Stimulated activated CD4-positive, alpha-beta T cell treated with anti-CD3 and anti-CD28 coated beads, TNF-alpha, amount 100 ng/mL, for 4 hours (primary cell): Measurements from ENCODE around the gene GPR153.

ENCODE experiments used
- DNase-seq, 3 experiments: peaks; one replicate each; pipeline ENCODE4 v3.0.0-alpha.2; 2020; ENCODE audit warnings: low read depth in 3 of 3

Gene GPR153

DNA sequence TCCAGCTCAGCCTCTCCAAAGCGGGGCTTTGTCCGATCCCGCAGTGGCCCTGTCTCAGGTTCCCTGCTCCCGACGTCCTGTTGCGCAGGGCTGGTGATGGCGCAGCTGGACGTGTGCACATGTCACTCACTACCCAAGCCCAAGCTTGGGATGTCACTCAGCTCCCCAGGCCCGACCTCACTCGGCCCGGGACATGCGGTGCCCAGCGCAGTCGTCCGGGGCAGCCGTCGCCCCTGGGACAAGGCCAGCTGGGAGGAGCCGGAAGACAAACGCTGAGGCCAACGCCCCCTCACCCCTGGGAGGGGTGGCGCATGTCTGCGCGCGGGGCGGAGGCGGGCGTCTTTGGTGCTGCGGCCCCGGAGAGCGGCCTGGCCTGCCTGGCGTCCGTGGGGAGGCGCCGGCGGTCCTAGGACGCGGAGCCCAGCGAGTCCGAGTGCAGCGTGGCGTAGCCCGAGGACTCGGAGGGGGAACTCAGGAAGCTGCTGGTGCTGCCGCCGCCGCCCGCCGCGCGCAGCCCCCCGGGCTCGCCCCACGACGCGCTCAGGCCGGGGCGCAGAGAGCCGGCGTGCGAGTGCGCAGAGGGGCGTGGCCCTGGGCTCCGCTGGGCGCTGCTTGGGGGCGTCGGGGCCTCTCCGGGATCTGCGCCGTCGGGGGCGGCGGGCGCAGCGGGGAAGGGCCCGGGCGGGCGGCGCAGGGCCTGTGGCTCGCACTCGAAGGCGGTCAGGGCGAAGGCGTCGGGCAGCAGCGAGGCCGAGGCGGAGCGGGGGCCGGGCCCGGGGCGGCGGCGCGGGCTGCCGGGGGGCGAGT, 11.8 kb downstream of the GPR153 start:
- DNase-seq, result no peak

DNA sequence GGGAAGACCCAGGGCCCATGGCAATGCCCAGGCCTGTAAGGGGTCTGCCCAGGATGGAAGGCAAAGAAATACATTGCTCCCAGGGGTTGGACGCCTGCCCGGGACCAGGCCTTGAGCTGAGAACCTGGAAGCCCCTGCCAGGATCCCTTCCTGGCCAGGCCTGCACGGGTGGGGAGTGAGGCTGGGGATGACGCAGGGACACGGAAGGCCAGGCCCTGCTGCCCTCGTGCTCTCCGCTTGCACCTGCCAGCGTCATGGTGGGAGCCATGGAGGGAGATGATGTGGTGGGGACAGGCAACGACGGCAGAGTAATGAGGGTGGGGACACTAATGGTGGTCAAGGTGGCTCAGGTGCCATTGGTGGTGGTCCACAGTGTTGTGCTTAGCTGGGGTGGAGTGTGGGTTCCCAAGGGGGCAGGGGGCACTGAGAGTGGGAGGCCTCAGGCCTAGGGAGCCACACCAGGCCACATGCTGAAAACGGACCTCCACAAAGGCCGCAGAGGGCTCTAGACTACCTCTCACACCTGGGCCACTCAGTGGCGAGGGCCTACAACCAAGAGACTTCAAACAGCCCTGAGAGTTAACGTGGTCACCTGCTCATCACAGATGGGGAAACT, 12.6 kb downstream of the GPR153 start:
- no peak for DNase-seq

GRCh38 chr1:6247651-6248050, 13.2 kb downstream of the GPR153 start:
- DNase-seq, result no peak

GRCh38 chr1:6246497-6247467, 14.1 kb downstream of the GPR153 start:
- DNase-seq, result peak; percentile 67 to 73 (median 71)

GRCh38 chr1:6245869-6246496, 14.9 kb downstream of the GPR153 start:
- DNase-seq, result peak in 2 of 3 experiments; percentile 17 to 35

GRCh38 chr1:6245086-6245868, 15.6 kb downstream of the GPR153 start:
- DNase-seq, result peak; percentile 52 to 71 (median 55)

- DNase-seq, result no peak
These were observed 16.4 kb downstream of the GPR153 start for GRCh38 chr1:6244401-6245049.

GRCh38 chr1:6243993-6244392, 16.9 kb downstream of the GPR153 start, which contains the start of gene HES3:
Gene HES3, plus strand, starts transcription at chr1:6244179. Its CDS starts 187 bp downstream, at chr1:6244366.
- DNase-seq, result no peak

- DNase-seq, result no peak
These were observed 17.7 kb downstream of the GPR153 start for GRCh38 chr1:6243053-6243834.

- DNase-seq, result no peak
These were observed 18.8 kb downstream of the GPR153 start for GRCh38 chr1:6241887-6242740.

GRCh38 chr1:6241107-6241886, 19.6 kb downstream of the GPR153 start:
- DNase-seq, result no peak

DNA sequence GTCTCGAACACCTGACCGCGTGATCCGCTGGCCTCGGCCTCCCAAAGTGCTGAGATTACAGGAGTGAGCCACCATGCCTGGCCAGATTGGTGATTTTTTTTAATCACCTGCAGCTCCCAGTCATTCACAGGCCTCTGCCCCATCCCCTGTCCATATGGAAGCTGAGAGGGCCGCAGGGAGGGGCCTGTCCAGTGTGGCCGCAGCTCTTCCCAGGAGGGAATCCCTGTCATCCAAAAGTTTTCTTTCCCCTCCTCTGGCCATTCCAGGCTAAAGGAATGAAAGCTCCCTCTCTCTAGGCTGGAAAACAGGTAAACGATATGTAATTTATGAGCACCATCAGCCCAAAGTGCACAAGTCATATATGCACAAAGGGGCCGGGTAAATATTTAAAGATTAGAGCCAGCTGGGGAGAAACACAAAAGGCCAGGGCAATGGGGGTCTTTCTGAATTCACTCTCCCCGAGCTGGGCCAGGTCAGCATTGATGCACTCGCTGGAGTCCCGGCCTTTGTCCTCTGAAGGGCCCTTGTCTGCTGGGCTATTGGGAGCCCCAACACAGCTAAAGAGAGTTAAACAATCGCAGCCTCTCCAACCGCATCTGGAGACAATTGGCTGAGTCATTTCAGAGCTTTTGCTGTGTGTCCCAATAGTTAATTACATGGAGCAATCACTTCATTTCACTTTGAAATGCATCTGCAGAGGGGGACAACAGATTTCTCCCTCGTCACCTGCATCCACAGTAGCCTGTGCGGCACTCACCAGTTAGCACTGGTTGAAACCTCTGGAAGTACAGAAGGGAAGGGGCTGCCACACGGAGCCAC, 20.7 kb downstream of the GPR153 start:
- DNase-seq, result no peak

- no peak for DNase-seq
These were observed 21.6 kb downstream of the GPR153 start for GRCh38 chr1:6239213-6239752.

- no peak for DNase-seq
These were observed 23.8 kb downstream of the GPR153 start for GRCh38 chr1:6237093-6237492.

DNA sequence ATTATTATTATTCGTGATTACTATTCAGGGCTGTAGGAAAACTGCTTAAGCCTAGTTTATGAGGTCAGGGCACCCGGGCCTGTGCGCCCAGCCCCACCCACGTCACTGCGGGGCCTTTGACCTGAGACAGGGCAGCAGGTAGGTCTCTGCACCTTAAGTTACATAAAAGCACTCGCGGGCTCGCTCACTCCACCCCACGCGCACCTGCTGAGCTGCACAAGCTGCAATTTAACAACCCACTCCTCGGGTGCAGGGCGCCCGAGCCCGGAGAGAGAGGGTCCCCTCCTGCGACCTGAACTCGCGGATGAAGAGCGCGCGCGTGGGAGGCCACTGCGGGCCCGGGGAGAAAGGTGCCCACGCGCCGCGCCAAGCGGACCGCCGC, 25.6 kb downstream of the GPR153 start:
- DNase-seq, result peak in 1 of 3 experiments; percentile 13

GRCh38 chr1:6234502-6235295, 26.2 kb downstream of the GPR153 start:
- DNase-seq, result no peak
